HG03521 (cell line): ENCODE results near the gene VWDE.
A peak's percentile ranks its signal among the peaks of the same experiment; 100 is the strongest.
"Not testable (repeated sequence)": the region's sequence is repeated elsewhere in the genome, so short reads cannot be mapped to it uniquely, and the experiment has no call there.

Source experiments
- ATAC-seq: cut with Tn5 transposase; IDR thresholded peaks from one replicate; pipeline ENCODE4 v1.9.1; 2021; ENCODE audit warnings: mild to moderate bottlenecking, moderate library complexity; ENCODE audit not compliant: unreplicated experiment

Gene VWDE

GRCh38 chr7:12403287-12404181 is at the start of gene VWDE:
VWDE (minus strand) TSS chr7:12403865; CDS start chr7:12403716, 149 bp downstream.
- no peak for ATAC-seq

GRCh38 chr7:12453136-12453535 is 49.5 kb upstream of the VWDE start:
- not testable (repeated sequence) for ATAC-seq

GRCh38 chr7:12450615-12451014 is 47.0 kb upstream of the VWDE start:
- no peak for ATAC-seq

GRCh38 chr7:12444785-12445184 is 41.1 kb upstream of the VWDE start:
- no peak for ATAC-seq

- ATAC-seq: no peak
Measured at GRCh38 chr7:12440229-12440628, 36.6 kb upstream of the VWDE start.

GRCh38 chr7:12436896-12437535 is 33.4 kb upstream of the VWDE start:
- peak; percentile 61 for ATAC-seq

GRCh38 chr7:12436126-12436525 is 32.5 kb upstream of the VWDE start:
- ATAC-seq: no peak

GRCh38 chr7:12434012-12434642 is 30.5 kb upstream of the VWDE start:
- ATAC-seq: no peak

- ATAC-seq: no peak
Measured at GRCh38 chr7:12431886-12432556, 28.4 kb upstream of the VWDE start.

GRCh38 chr7:12425311-12425710 is 21.6 kb upstream of the VWDE start:
- no peak for ATAC-seq

- no peak for ATAC-seq
Measured at GRCh38 chr7:12423997-12424745, 20.5 kb upstream of the VWDE start.

- ATAC-seq: no peak
Measured at GRCh38 chr7:12423355-12423996, 19.8 kb upstream of the VWDE start.

GRCh38 chr7:12422554-12423320 is 19.1 kb upstream of the VWDE start:
- no peak for ATAC-seq

- no peak for ATAC-seq
Measured at GRCh38 chr7:12418452-12418851, 14.8 kb upstream of the VWDE start.

GRCh38 chr7:12415072-12415471 is 11.4 kb upstream of the VWDE start:
- ATAC-seq: no peak

- ATAC-seq: no peak
Measured at GRCh38 chr7:12412407-12412806, 8.7 kb upstream of the VWDE start.

GRCh38 chr7:12410523-12410922 is 6.9 kb upstream of the VWDE start:
- ATAC-seq: no peak

GRCh38 chr7:12409097-12409711 is 5.5 kb upstream of the VWDE start:
- no peak for ATAC-seq

GRCh38 chr7:12407652-12408051 is 4.0 kb upstream of the VWDE start:
- ATAC-seq: not testable (repeated sequence)
